H9 (cell line): ENCODE results near the gene ZNF566. TPM values are rescaled to one million over a fixed set of nuclear protein-coding genes. Genes with fewer than 3 reads are reported as not detected.

ENCODE experiments used
- DNase-seq: peaks from one replicate; pipeline ENCODE4 v3.0.0-alpha.2; 2017
- H2AFZ ChIP-seq: one replicate; pipeline ENCODE4 v1.6.1; 2013; ENCODE audit warnings: mild to moderate bottlenecking, low read length, control low read depth, moderate library complexity
- H2AK5ac ChIP-seq: 2 replicates; pipeline ENCODE4 v1.6.1; 2013; ENCODE audit warnings: low read length, control low read depth, mixed read lengths; ENCODE audit not compliant: insufficient read length
- H2BK120ac ChIP-seq: one replicate; pipeline ENCODE4 v1.6.1; 2013; ENCODE audit warnings: low read depth, mild to moderate bottlenecking, low read length, control low read depth, inconsistent platforms; ENCODE audit not compliant: poor library complexity, severe bottlenecking
- H2BK12ac ChIP-seq: 2 replicates; pipeline ENCODE4 v1.6.1; 2013; ENCODE audit warnings: low read length, control low read depth, mixed read lengths, low read depth; ENCODE audit not compliant: insufficient read length
- H2BK15ac ChIP-seq: 2 replicates; pipeline ENCODE4 v1.6.1; 2013; ENCODE audit warnings: low read depth, low read length, control low read depth
- H2BK20ac ChIP-seq: one replicate; pipeline ENCODE4 v1.6.1; 2013; ENCODE audit warnings: low read depth, mild to moderate bottlenecking, low read length, control low read depth, inconsistent platforms; ENCODE audit not compliant: poor library complexity, severe bottlenecking
- H2BK5ac ChIP-seq: 2 replicates; pipeline ENCODE4 v1.6.1; 2013; ENCODE audit warnings: low read length, control low read depth, mixed read lengths; ENCODE audit not compliant: insufficient read length
- H3K14ac ChIP-seq: 2 replicates; pipeline ENCODE4 v1.6.1; 2013; ENCODE audit warnings: low read length, control low read depth; ENCODE audit not compliant: insufficient read depth
- H3K18ac ChIP-seq: 2 replicates; pipeline ENCODE4 v1.6.1; 2013; ENCODE audit warnings: low read depth, mild to moderate bottlenecking, mixed read lengths, low read length, control low read depth; ENCODE audit not compliant: insufficient read length
- H3K23ac ChIP-seq: 2 replicates; pipeline ENCODE4 v1.6.1; 2013; ENCODE audit warnings: low read length, control low read depth, mixed read lengths, low read depth; ENCODE audit not compliant: insufficient read length
- H3K23me2 ChIP-seq: 2 replicates; pipeline ENCODE4 v1.6.1; 2013; ENCODE audit warnings: low read depth, mild to moderate bottlenecking, mixed read lengths, low read length, control low read depth; ENCODE audit not compliant: insufficient read length, poor library complexity, severe bottlenecking
- H3K27ac ChIP-seq: 2 replicates; pipeline ENCODE4 v1.5.1; 2013; ENCODE audit warnings: low read length, control low read depth, mixed read lengths, low read depth; ENCODE audit not compliant: insufficient read length
- H3K27me3 ChIP-seq: 2 replicates; pipeline ENCODE4 v1.6.1; 2013; ENCODE audit warnings: low read length, control low read depth, inconsistent platforms; ENCODE audit not compliant: insufficient read depth
- H3K4ac ChIP-seq: 2 replicates; pipeline ENCODE4 v1.6.1; 2013; ENCODE audit warnings: low read depth, mild to moderate bottlenecking, control low read depth, inconsistent platforms, low read length, moderate library complexity
- H3K4me1 ChIP-seq: 2 replicates; pipeline ENCODE4 v1.6.1; 2013; ENCODE audit warnings: low read length, control low read depth, inconsistent platforms; ENCODE audit not compliant: insufficient read depth
- H3K4me2 ChIP-seq: 2 replicates; pipeline ENCODE4 v1.6.1; 2013; ENCODE audit warnings: low read length, control low read depth, mixed read lengths; ENCODE audit not compliant: insufficient read length, insufficient read depth
- H3K56ac ChIP-seq: 2 replicates; pipeline ENCODE4 v1.6.1; 2013; ENCODE audit warnings: low read depth, mild to moderate bottlenecking, mixed read lengths, low read length, control low read depth; ENCODE audit not compliant: insufficient read length
- H3K79me1 ChIP-seq: 2 replicates; pipeline ENCODE4 v1.6.1; 2013; ENCODE audit warnings: low read depth, mild to moderate bottlenecking, moderate library complexity, low read length, control low read depth, inconsistent platforms; ENCODE audit not compliant: insufficient read depth, poor library complexity, severe bottlenecking
- H3K79me2 ChIP-seq: 2 replicates; pipeline ENCODE4 v1.6.1; 2013; ENCODE audit warnings: low read length, control low read depth, inconsistent platforms; ENCODE audit not compliant: insufficient read depth
- H3K9ac ChIP-seq: 2 replicates; pipeline ENCODE4 v1.6.1; 2013; ENCODE audit warnings: low read length, control low read depth, mixed read lengths; ENCODE audit not compliant: insufficient read length; ENCODE audit errors: extremely low read depth
- H3K9me3 ChIP-seq: one replicate; pipeline ENCODE4 v1.6.1; 2013; ENCODE audit warnings: low read depth, low read length, inconsistent platforms; ENCODE audit not compliant: control insufficient read depth
- H3T11ph ChIP-seq: one replicate; pipeline ENCODE4 v1.6.1; 2013; ENCODE audit warnings: mild to moderate bottlenecking, low read length, control low read depth, inconsistent platforms
- H4K20me1 ChIP-seq: one replicate; pipeline ENCODE4 v1.6.1; 2013; ENCODE audit not compliant: control insufficient read depth, insufficient read length, insufficient read depth
- H4K5ac ChIP-seq: 2 replicates; pipeline ENCODE4 v1.6.1; 2013; ENCODE audit warnings: low read depth, mild to moderate bottlenecking, mixed read lengths, low read length, control low read depth; ENCODE audit not compliant: insufficient read length
- H4K8ac ChIP-seq: replicated peaks from 2 replicates; pipeline ENCODE4 v1.6.1; 2013; ENCODE audit warnings: low read length, control low read depth, mixed read lengths, low read depth; ENCODE audit not compliant: insufficient read length
- H4K91ac ChIP-seq: 2 replicates; pipeline ENCODE4 v1.6.1; 2013; ENCODE audit warnings: low read depth, mild to moderate bottlenecking, moderate library complexity, mixed read lengths, low read length, control low read depth; ENCODE audit not compliant: insufficient read length
- H3K27ac Mint-ChIP-seq, 3 experiments: 2 replicates in 2 of 3; 3 replicates in 1 of 3; pipeline ENCODE4 v1.8.0; 2020 to 2021; ENCODE audit warnings: mixed read lengths in 3 of 3, mild to moderate bottlenecking in 1 of 3, moderate library complexity in 1 of 3
- H3K27me3 Mint-ChIP-seq: 2 replicates; pipeline ENCODE4 v1.8.0; 2021; ENCODE audit warnings: low read depth, mild to moderate bottlenecking, moderate library complexity, mixed read lengths
- H3K36me3 Mint-ChIP-seq, 3 experiments: 2 replicates in 2 of 3; 3 replicates in 1 of 3; pipeline ENCODE4 v1.8.0; 2020 to 2021; ENCODE audit warnings: low read depth in 3 of 3, mixed read lengths in 3 of 3; ENCODE audit not compliant: insufficient read depth in 1 of 3
- H3K4me1 Mint-ChIP-seq, 2 experiments: 2 replicates each; pipeline ENCODE4 v1.8.0; 2020; ENCODE audit warnings: mixed read lengths in 2 of 2
- H3K4me3 Mint-ChIP-seq, 2 experiments: 2 replicates in 1 of 2; 3 replicates in 1 of 2; pipeline ENCODE4 v1.8.0; 2020 to 2021; ENCODE audit warnings: mild to moderate bottlenecking in 2 of 2, mixed read lengths in 2 of 2, moderate library complexity in 1 of 2
- H3K9me3 Mint-ChIP-seq, 2 experiments: 2 replicates in 1 of 2; 3 replicates in 1 of 2; pipeline ENCODE4 v1.8.0; 2020; ENCODE audit warnings: mild to moderate bottlenecking in 2 of 2, mixed read lengths in 2 of 2, moderate library complexity in 1 of 2
- CTCF ChIP-seq: fragments of 200-600 bp; sonication (generic); conservative IDR thresholded peaks from 3 replicates; pipeline ENCODE4 v1.8.0; 2021; ENCODE audit warnings: antibody characterized with exemption, mild to moderate bottlenecking
- WGBS: extraction: QIAGEN DNeasy Blood & Tissue Kit; methylation state at CpG from one replicate; pipeline ENCODE4 v1.1.7; 2013; ENCODE audit warnings: missing lambda C conversion rate, low lambda C conversion rate, mixed read lengths; ENCODE audit not compliant: insufficient read length; ENCODE audit errors: extremely low coverage; 5-methylcytosine and 5-hydroxymethylcytosine counted together
- total RNA-seq: library from RNA; stranded (reverse); gene quantifications from 2 replicates; pipeline ENCODE4 v1.2.1, GENCODE V29; 2021

Gene ZNF566
- total RNA-seq, 1 experiment from 2014 or later = 18.0 TPM

DNA sequence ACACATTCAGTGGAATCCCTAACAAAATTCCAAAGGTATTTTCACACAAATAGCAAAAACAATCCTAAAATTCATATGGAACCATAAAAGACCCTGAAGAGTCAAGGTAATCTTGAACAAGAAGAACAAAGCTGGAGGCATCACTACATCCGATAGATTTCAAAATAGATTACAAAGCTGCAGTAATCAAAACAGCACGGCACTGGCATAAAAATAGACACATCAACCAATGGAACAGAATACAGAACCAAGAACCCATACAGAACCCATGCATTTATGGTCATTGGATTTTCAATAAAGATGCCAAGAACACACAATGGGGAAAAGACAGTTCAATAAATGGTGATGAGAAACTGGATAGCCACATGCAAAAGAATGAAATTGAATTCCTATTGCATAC is 32.5 kb downstream of the ZNF566 start:
- H3K23me2 ChIP-seq = no peaks in the 10 kb centered on the region
- no peaks in the 10 kb centered on the region for H3K4me1 ChIP-seq
- no peak overlapping the region for H3K4ac ChIP-seq
- H3K36me3 Mint-ChIP-seq = peaks cover 50 to 63% (median 62%) of the 10 kb centered on the region in 3 experiments
- no peak overlapping the region for H3K14ac ChIP-seq
- H3K27ac ChIP-seq = no peak overlapping the region
- DNase-seq = no peak
- no peak overlapping the region for H2BK20ac ChIP-seq
- no peaks in the 10 kb centered on the region for H4K20me1 ChIP-seq
- H3K23ac ChIP-seq = no peak overlapping the region
- H3T11ph ChIP-seq = no peak overlapping the region
- TF ChIP-seq CTCF = no peak
- no peak overlapping the region for H2AK5ac ChIP-seq
- H3K9me3 ChIP-seq = no peaks in the 10 kb centered on the region
- peaks cover 30 to 50% of the 10 kb centered on the region in 2 experiments for H3K9me3 Mint-ChIP-seq
- no peak overlapping the region for H2BK5ac ChIP-seq
- no peaks in the 10 kb centered on the region for H3K27me3 Mint-ChIP-seq
- H2BK12ac ChIP-seq = no peak overlapping the region
- no peak overlapping the region for H4K91ac ChIP-seq
- no peak overlapping the region for H3K4me2 ChIP-seq
- WGBS = no CpG with 5 or more reads among the region's 2 CpGs
- no peaks in the 10 kb centered on the region for H3K79me2 ChIP-seq
- no peak overlapping the region for H4K8ac ChIP-seq
- no peak overlapping the region for H3K4me3 Mint-ChIP-seq
- no peak overlapping the region for H3K9ac ChIP-seq
- no peaks in the 10 kb centered on the region for H3K27me3 ChIP-seq
- H3K4me1 Mint-ChIP-seq = no peaks in the 10 kb centered on the region
- H3K56ac ChIP-seq = no peak overlapping the region
- no peak overlapping the region for H4K5ac ChIP-seq
- no peak overlapping the region for H2BK15ac ChIP-seq
- H3K18ac ChIP-seq = no peak overlapping the region
- no peak overlapping the region for H2AFZ ChIP-seq
- H2BK120ac ChIP-seq = no peak overlapping the region
- no peak overlapping the region for H3K27ac Mint-ChIP-seq
- H3K79me1 ChIP-seq = no peaks in the 10 kb centered on the region
